ENCODE results near the gene NTM.
"Not testable (repeated sequence)": the region's sequence is repeated elsewhere in the genome, so short reads cannot be mapped to it uniquely, and the experiment has no call there.

Gene NTM

GRCh38 chr11:132037956-132038355 is 667.5 kb downstream of the NTM start:
- no peak for DNase-seq

GRCh38 chr11:132039521-132039920 is 669.1 kb downstream of the NTM start:
- DNase-seq, result no peak

DNA sequence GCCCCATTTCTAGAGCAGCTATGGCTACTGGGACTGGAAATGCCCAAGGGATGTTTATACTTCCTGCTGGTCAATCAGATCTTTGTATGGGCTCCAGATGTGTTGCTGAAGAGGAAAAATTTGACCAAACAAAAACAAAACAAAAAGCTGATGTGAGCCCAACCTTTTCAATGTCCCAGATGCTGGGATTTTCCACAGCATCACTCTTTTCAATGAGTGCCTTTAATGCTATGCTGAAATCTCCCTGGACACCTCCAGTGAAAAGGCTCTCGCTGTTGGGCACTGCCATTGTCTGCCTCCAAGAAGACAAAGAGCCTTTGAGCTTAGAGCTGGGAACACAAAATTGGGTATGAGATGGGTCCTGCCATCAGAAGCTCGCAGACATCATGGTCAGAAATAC is 671.9 kb downstream of the NTM start:
- DNase-seq, result no peak

DNA sequence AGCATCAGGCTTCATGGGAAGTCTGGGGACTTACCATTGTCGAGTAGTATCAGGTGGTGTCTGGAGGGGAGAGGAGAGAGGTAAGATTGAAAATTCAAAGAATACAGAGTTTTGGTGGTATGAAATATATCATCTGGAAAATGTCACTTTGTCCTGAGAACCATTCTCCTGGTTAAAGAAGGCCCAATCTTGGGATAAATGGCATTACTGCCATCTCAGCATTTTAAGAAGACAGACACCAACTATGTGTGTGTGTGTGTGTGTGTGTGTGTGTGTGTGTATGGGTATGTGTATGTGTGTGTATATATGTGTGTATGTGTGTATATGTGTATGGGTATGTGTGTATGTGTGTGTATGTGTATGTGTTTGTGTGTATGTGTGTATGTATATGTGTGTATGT is 673.3 kb downstream of the NTM start:
- no peak for DNase-seq

GRCh38 chr11:132045107-132045506 is 674.7 kb downstream of the NTM start:
- DNase-seq, result no peak

DNA sequence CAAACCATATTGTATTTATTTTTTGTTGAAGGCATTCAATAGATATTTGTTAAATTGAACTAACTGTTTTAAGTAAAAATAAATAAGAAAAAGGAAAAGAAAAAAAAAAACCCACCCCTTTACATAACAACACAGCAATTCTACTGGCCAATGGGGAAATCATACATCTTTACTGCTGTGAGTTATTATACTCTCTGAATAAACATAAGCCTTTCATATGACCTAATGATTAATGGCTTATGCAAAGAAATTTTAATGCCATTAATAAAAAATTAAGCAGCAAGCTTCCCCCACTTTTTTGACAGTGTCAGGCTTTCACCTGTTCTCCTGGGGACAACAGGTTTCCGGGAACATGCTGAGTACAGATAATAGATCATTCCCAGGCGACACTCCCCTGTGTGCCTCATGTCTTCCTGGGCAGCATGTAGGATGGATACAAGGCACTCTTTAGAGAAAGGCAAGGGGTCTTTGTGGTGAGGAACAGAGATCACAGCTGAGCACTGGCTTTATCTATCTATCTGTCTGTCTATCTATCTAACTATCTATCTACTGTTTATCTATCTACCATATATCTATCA is 676.0 kb downstream of the NTM start:
- no peak for DNase-seq

DNA sequence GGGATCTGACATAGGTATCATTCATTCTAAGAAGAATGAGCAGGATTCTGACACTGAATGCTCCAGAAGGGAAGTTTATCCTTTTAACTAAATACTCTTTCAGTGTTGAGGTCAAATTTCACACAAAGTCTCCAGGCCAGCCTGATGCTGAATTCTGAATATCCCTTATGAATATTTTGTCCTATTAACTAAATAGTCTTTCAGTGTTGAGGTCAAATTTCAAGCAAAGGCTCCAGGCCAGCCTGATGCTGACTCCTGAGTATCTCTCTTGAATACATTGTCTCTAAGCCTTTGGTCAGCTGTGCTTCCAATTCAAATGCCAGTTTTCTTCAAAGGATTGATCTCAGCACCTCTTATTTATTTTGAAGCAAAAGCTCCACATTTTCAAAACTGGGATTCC is 676.8 kb downstream of the NTM start:
- DNase-seq, result no peak

DNA sequence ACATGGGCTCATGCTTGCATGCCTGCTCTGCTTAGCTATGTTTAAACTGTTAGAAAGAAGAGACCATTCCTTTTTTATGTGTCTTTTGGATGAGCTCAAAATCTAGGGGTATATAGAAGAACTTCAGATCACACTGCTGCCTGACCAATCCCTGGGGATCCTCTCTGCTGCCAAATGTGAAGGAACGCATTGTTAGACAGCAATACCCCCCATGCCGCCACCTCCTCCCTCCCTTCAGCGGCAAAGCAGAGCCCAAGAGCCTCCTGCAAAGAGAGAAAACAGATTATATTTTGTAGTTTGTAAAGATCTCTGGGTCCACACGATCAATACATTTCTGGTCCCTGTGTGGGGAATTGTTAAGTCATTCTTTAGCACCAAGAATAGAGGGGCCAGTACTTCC is 677.6 kb downstream of the NTM start:
- DNase-seq, result no peak

GRCh38 chr11:132049205-132049604 is 678.8 kb downstream of the NTM start:
- no peak for DNase-seq

- no peak for DNase-seq
Measured at GRCh38 chr11:132050049-132050448, 679.6 kb downstream of the NTM start.

DNA sequence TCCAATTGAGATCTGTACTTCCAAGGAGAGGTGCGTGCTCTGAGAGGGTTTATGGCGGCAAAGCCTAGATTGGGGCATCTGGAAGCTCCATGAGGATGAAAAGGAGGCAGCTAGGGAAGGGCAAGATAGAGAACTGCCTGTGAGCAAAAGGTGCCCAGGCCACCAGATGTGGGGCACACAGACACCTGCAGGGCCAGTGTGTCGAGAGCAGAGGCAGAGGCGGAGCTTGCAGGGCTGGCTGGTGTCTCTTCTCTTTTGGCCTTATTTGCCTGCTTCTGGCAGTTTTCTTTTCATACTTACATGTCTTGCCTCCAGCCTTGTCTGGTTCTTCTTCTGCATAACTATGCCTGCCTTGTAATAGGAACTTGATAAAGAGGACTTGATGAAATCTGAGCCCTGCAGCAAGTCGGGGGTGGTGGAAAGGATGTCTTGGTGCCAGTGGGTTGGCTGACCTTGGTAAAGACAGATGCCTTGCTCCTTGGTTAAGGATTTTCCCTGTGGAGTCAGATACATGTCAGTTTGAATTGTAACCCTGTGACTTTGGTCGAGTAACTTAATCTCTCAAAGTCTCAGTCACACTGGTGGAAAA is 680.3 kb downstream of the NTM start:
- no peak for DNase-seq

GRCh38 chr11:132051704-132052103 is 681.3 kb downstream of the NTM start:
- DNase-seq, result no peak

GRCh38 chr11:132052342-132052741 is 681.9 kb downstream of the NTM start:
- no peak for DNase-seq

DNA sequence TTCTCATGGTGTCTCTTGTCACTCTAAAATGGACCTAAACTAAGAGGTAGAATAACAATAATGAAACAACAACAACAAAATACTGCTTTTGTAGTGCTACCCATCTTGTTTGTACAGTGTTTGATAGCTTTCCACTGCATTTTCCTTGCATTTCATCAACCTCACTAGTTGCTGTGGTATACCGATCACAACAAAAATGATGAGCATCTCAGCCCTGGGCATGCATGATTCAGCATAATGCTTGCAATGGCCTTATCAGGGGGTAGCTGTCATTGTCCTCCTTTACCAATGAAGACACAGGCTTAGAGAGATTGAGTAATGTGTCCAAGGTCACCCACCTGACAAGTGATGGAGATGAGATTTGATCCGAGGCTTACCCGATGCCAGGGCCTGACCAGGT is 682.5 kb downstream of the NTM start:
- DNase-seq, result no peak

DNA sequence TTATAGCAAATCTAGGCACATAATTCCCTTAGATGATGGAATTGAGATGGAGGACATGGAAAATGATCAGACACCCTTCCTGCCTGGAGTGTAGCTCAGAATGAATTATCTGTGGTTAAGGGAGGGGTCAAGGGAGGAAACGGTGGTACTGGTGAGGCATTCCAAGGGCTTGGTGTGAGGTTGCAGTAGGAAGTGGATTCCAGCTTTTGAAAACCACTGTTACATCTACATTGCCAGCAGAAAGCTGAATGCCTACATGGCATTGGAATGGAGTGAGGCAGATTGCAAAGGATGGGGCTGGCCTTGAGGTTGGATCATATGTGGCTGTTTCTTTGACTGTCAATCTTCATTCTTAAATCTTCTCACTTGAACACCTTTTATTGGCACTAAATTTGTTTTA is 684.4 kb downstream of the NTM start:
- DNase-seq, result no peak

GRCh38 chr11:132055296-132055695 is 684.9 kb downstream of the NTM start:
- DNase-seq, result no peak

DNA sequence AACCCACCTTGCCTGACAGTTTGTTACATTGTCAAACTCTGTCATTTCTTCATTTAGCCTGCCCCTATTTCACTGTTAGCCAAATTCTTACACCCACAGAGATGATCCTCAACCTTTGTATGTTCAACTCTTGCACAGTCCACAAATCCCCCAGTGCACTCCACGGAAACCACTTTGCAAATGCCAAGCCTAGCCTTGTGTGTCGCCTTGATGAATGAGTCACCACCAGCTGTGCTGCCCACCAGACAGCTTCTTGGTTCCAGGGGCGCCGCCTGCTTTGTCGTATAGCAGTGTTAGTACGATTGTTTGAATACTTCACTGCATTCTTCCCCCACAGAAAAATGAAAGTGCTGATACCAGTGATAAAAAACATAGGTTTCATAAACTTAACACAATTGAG is 686.3 kb downstream of the NTM start:
- no peak for DNase-seq

DNA sequence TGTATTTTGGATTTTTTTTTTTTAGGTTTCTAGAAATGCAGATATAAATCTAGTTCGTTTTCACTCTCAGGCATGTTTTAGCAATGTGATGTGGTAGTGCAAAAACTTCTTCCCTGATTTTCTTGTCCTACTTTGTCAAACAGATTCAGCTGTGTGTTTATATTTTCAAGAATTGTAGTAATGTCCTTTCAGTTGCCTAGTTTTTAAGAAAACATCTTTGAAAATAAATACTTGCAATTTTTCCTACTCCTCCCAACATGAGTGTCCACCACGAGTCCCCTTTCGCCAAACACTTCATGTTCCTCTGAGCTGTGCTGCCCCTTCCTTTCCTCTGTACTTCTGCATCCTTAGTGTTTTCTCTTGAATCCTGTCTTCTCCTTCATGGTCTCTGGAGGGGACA is 686.9 kb downstream of the NTM start:
- DNase-seq, result no peak

- DNase-seq, result no peak
Measured at GRCh38 chr11:132058211-132058772, 687.9 kb downstream of the NTM start.

GRCh38 chr11:132060567-132060966 is 690.2 kb downstream of the NTM start:
- DNase-seq, result no peak

DNA sequence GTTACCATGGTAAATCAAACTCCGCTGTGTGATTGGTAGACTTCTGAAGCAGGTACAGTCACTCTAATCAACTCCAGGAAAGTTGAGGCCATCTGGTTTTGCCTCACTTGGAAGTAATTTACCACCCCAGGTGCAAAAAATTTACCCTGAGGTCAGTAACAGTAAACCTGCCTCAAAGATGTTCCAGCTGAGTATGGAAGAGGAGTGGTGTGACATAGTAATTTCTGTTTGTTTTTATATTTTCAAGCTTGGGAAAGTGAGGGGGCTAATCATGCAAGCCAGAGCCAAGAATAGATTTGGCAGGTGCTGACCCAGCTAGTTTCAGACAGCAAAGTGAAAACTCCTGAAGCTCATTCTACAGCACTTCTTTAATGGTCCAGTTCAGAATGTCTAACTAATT is 691.6 kb downstream of the NTM start:
- no peak for DNase-seq

- DNase-seq, result no peak
Measured at GRCh38 chr11:132062541-132062940, 692.1 kb downstream of the NTM start.

GRCh38 chr11:132064987-132065620 is 694.7 kb downstream of the NTM start:
- DNase-seq, result no peak

GRCh38 chr11:132068556-132068955 is 698.1 kb downstream of the NTM start:
- DNase-seq, result no peak

GRCh38 chr11:132069593-132069992 is 699.2 kb downstream of the NTM start:
- DNase-seq, result not testable (repeated sequence)

Measured in activated naive CD4-positive, alpha-beta T cell treated with Interleukin-2 at 50 U/mL for 16 hours (primary cell).